BLaER1 treated with 17β-estradiol and CSF1 and Interleukin-3, amounts not matched to agents 10 nM and 100 nM (cell line): ENCODE results near the gene ZFP36L1.

Experiments
- H3K27ac ChIP-seq, 11 experiments: shearing (Covaris generic); formaldehyde crosslinking; 2 replicates each; pipeline ENCODE4 v1.8.1; 2022
- H3K27me3 ChIP-seq, 11 experiments: shearing (Covaris generic); formaldehyde crosslinking; 2 replicates each; pipeline ENCODE4 v1.8.1; 2022
- H3K36me3 ChIP-seq, 11 experiments: shearing (Covaris generic); formaldehyde crosslinking; 2 replicates each; pipeline ENCODE4 v1.8.1; 2022
- H3K4me1 ChIP-seq, 10 experiments: shearing (Covaris generic); formaldehyde crosslinking; 2 replicates each; pipeline ENCODE4 v1.8.1; 2022
- H3K4me2 ChIP-seq, 11 experiments: shearing (Covaris generic); formaldehyde crosslinking; 2 replicates each; pipeline ENCODE4 v1.8.1; 2022
- H3K4me3 ChIP-seq, 10 experiments: shearing (Covaris generic); formaldehyde crosslinking; 2 replicates each; pipeline ENCODE4 v1.8.1; 2022
- H3K9ac ChIP-seq, 11 experiments: shearing (Covaris generic); formaldehyde crosslinking; 2 replicates each; pipeline ENCODE4 v1.8.1; 2022
- H3K9me3 ChIP-seq, 11 experiments: shearing (Covaris generic); formaldehyde crosslinking; replicated peaks in 1 of 11; 2 replicates each; pipeline ENCODE4 v1.8.1; 2022
- H4K20me1 ChIP-seq, 11 experiments: shearing (Covaris generic); formaldehyde crosslinking; 2 replicates each; pipeline ENCODE4 v1.8.1; 2022
- Cebpa-rat ChIP-seq, 11 experiments: shearing (Covaris generic); IDR thresholded peaks; 2 replicates each; pipeline ENCODE4 v1.8.1; 2022

Gene ZFP36L1

DNA sequence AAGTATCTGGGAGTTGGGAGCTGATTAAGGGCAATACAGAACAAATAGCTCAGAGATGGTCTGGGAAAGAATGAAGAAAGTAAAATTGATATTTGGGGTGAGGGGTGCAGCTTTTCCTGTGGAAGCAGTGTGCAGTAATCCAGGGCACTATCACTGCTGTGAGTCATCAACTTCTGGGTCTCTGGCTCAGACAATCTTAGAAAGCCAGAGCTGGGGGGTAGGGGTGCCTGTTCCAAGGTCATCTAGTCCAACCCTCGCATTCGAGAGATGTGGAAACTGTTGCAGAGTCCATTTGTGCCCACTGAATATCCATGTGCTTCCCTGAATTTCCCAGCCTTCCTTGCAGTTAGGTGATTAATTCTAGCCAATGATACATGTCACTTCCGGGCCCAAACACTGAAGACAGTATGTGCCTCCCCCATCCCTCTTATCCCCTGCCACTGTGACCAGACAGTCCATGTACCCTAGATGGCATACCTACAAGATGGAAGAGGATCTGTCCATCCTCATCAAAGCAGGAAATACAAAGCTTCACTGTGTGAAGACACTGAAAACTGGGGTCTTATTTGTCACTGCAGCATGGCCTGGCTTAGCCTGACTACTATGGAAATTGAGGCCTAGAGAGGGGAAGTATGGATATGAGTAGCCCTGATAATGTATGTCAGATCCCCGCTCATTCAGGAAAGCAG is 51.9 kb downstream of the ZFP36L1 start:
- Histone ChIP-seq H4K20me1 (no peaks in the 10 kb centered on the region; a peak in 1 of 22 replicates), H3K4me1 (peaks cover 31 to 64% (median 39%) of the 10 kb centered on the region in 10 experiments), H3K9ac (no peak overlapping the region), H3K9me3 (peaks cover 0 to 15% (median 6%) of the 10 kb centered on the region in 11 experiments; a peak in 8 of 22 replicates), H3K4me2 (peak overlapping the region; percentile 43 to 91 (median 64); a peak in 20 of 22 replicates), H3K4me3 (no peak overlapping the region), H3K36me3 (no peaks in the 10 kb centered on the region), H3K27me3 (peaks cover 0 to 71% (median 0%) of the 10 kb centered on the region in 11 experiments; a peak in 7 of 22 replicates), H3K27ac (peak overlapping the region in 1 of 11 experiments; percentile 27; a peak in 1 of 22 replicates)
- no peak for TF ChIP-seq Cebpa-rat (IDR thresholded peaks at IDR 0.05)

DNA sequence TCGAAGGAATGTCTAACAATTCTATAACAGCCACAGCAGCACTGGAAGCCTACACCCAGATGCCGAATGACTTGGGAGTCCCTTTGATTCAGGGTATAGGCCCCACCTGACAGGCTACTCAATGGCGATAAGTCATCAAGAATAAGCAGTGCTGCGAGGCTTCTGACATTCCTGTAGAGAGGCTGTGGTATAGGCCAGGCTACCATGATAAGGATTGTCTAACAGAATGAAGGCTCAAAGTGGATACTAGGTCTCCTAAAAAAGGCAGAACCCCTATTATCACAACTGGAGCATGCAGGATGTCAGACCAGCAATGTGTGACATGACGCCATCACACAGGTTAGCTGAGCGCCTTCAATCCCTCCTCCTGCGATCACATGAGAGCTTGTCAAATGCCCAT is 53.2 kb downstream of the ZFP36L1 start:
- H3K27ac ChIP-seq: no peak overlapping the region

GRCh38 chr14:68738559-68738958 is 54.3 kb downstream of the ZFP36L1 start:
- H3K9me3 ChIP-seq: peaks cover 0 to 15% (median 6%) of the 10 kb centered on the region in 11 experiments; a peak in 8 of 22 replicates
- no peak overlapping the region for H3K9ac ChIP-seq
- no peaks in the 10 kb centered on the region for H3K36me3 ChIP-seq
- no peak overlapping the region for H3K27ac ChIP-seq
- TF ChIP-seq Cebpa-rat (IDR thresholded peaks at IDR 0.05): no peak
- H4K20me1 ChIP-seq: no peaks in the 10 kb centered on the region; a peak in 1 of 22 replicates
- peaks cover 0 to 47% (median 0%) of the 10 kb centered on the region in 11 experiments; a peak in 6 of 22 replicates for H3K27me3 ChIP-seq
- H3K4me3 ChIP-seq: no peak overlapping the region
- H3K4me2 ChIP-seq: peak overlapping the region in 2 of 11 experiments; percentile 10 to 28; a peak in 2 of 22 replicates
- peaks cover 53 to 88% (median 63%) of the 10 kb centered on the region in 10 experiments for H3K4me1 ChIP-seq

More for the DNA sequence above, 53.2 kb downstream of the ZFP36L1 start:
- Histone ChIP-seq H3K4me1 (peaks cover 42 to 77% (median 51%) of the 10 kb centered on the region in 10 experiments), H3K36me3 (no peaks in the 10 kb centered on the region), H3K4me2 (peak overlapping the region in 3 of 11 experiments; percentile 2 to 28 (median 15); a peak in 2 of 22 replicates), H3K4me3 (no peak overlapping the region), H3K27me3 (peaks cover 0 to 58% (median 0%) of the 10 kb centered on the region in 11 experiments; a peak in 6 of 22 replicates), H3K9me3 (peaks cover 0 to 15% (median 6%) of the 10 kb centered on the region in 11 experiments; a peak in 8 of 22 replicates), H3K9ac (no peak overlapping the region), H4K20me1 (no peaks in the 10 kb centered on the region; a peak in 1 of 22 replicates)
- no peak for TF ChIP-seq Cebpa-rat (IDR thresholded peaks at IDR 0.05)
